HG02759 (cell line): ENCODE measurements around the gene PCP2.

Source experiments
- ATAC-seq: cut with Tn5 transposase; IDR thresholded peaks from one replicate; pipeline ENCODE4 v1.9.1; 2021; ENCODE audit warnings: mild to moderate bottlenecking, moderate library complexity; ENCODE audit not compliant: unreplicated experiment

PCP2 gene

DNA sequence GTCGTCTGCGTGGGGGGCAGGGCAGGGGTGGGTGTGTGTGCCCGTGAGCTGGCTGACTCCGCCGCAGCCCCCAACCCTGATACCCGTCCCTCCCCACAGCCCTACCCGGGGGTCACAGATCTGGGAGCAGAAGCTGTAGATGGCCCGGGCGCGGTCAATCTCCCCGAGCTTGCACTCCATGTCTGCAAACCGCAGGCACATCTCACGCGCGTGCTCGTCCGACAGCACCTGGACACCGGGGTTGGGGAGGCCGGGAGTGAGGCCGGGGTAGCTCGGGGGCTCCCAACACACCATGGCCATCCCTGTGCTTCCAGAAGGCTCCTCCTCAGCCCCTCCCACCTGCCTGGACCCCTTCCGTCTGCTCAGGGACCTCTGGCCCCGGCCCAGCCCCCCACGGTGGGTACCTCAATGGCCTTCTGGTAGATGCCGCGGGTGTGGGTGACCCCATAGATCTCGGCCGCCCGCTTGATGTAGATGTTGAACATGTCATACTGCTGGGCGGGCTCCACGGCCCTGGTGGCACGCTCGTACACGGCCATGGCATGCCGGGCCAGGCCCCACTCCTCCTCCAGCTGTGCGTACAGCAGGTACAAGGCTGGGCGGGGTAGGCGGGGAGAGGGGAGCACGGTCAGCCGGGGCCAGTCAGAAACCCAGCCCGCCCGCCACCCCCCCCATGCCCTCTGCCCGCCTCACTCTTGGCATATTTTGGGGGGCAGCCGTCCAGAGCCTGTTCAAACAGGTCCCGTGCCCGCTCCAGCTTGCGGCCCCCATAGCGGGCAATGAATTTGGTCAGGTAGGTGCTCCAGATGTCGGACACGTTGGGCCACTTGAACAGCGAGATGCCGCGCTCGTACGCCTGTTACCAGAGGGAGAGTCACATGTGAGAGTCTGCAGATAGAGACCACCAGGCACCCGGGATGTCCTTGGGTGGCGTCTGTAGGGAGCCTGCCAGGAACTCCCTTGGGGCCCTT, 12.8 kb downstream of the PCP2 start:
- ATAC-seq, result no peak

DNA sequence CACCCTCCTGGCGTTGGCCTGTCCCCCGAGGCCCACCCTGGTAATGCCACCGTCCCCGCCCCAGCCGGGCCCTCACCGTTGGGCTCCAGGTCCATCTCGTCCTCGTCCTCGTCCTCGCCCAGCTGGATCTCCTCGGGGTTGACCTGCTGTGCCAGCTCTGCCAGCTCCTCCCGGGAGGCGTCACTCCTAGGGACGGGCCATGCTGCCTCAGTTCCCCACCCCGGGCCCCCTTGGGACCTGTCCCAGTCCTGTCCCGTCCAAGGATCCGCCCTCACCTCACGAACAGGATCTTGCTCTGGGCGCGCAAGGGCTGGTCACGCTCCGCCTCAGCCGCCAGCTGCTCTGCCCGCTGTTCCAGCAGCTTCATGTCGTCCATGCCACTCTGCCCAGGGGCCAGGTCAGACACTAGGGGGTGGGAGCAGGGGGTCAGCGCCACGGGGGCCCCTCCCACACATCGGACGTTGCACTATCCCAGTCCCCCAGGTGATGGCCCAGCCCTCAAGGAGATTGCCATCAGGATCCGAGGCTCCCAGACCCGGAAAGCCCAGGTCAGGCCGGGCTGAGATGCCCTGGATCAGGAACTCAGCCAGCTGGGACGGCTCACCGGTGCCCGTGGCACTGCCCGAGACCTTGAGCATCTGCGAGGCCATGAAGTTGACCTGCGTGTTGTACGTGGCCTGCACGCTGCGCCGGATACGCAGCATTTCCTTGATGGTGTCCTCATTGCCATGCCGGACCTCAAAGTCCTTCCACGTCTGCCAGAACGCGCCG, 13.7 kb downstream of the PCP2 start:
- no peak for ATAC-seq

DNA sequence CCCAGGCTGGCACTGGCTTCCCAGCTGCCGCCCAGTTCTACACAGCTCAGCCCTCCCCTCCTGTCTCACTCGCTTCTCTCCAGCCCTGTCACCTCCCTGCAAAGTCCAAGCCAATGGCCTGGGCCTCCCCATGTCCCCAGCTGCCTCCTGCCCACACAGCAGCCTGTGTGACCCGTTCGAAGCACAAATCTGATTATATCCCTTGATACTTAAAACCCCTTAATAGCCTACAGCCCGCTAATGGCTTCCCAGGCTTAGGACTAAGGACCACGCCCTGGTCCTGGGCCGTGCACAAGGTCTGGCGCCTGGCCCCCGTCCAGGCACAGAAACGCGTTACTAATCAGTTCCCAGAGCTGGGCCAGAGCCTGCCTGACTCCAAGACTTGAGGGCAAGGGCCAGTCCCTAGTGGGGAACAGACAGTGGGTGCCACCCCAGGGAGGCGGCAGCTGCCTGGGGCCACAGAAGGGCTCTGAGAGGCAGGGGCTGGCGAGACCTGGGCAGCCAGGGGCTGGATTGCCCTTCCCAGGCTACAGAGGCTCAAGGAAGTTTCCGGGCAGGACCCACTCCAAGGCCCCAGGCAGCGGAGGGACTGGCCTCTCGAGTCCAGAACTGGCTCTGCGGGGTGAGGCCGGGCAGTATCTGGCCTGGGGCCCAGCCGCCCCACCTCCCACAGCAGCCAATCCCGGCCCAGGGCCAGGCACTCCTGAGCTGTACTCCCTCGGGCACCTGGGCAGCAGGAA, 14.6 kb downstream of the PCP2 start:
- ATAC-seq, result no peak

DNA sequence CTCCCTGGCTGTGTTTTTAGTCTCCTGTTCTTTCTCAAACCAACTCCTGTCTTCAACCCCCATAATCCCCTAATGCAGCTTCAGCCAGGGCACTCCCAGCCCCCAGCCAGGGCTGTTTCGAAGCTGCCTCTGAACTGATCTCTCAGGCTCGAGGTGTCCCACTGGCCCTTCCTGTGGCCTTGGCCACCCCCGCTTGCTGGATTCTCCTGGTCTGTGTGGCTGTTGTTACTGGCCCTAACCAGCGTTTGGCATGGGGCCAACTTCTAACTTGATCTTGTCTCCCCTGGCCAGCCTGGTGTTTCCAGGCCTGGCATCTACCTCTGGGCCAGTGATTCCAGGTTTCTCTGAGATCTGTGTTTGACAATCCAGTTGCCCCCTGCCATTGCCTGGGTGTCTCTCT, 15.2 kb downstream of the PCP2 start:
- ATAC-seq, result no peak

DNA sequence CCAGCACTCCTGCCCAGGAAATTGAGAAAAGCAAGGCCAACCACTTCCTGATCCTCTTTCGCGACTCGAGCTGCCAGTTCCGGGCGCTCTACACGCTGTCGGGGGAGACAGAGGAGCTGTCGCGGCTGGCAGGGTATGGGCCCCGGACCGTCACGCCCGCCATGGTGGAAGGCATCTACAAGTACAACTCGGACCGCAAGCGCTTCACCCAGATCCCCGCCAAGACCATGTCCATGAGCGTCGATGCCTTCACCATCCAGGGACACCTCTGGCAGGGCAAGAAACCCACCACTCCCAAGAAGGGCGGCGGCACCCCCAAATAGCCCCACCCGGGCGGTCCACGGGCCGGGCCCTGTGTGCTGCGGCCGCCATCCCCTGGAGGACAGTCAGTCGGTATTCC, 15.8 kb downstream of the PCP2 start:
- ATAC-seq, result no peak

DNA sequence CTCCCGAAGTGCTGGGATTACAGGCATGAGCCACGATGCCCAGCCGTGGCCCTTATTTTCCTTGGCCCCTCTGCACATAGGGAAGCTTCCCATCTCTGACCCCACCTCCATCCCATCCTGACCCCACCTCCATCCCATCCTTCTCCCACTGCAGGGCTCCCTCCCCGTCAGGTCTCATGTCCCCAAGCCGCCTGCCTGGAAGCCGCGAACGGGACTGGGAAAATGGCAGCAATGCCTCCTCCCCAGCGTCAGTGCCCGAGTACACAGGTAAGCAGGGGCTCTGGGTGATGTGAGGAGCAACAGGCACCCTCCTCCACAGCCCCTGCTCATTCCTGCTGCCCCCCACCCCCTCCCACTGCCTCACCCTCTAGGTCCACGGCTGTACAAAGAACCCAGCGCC, 16.3 kb downstream of the PCP2 start:
- no peak for ATAC-seq

DNA sequence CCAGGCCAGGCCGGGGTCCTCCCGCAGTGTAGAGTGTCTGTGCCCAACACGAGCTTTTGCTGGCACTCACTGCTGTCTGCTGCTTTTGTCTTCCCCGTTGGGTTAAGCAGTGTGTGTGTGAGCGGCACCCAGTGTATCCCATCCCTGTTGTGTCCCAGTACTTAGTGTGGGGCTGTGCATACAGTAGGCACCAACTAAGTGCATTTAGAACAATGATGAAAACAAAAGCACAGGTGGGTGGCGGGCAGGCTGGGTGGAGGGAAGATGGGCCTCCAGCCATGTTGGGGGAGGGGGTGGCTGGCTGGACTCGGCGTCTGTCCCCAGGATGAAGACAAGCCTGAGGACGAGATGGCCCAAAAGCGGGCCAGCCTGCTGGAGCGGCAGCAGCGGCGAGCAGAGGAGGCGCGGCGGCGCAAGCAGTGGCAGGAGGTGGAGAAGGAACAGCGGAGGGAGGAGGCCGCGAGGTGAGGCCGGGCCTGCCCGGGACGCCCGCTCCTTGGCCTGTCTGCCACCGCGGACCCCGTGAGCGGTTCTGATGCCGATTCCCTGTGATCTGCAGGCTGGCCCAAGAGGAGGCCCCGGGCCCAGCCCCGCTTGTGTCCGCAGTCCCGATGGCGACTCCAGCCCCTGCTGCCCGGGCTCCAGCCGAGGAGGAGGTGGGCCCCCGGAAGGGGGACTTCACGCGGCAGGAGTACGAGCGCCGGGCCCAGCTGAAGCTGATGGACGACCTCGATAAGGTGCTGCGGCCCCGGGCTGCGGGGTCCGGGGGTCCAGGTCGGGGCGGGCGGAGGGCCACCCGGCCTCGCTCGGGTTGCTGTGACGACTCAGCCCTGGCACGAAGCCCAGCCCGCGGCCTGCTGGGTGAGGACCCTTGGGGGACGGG, 18.4 kb downstream of the PCP2 start:
- no peak for ATAC-seq

DNA sequence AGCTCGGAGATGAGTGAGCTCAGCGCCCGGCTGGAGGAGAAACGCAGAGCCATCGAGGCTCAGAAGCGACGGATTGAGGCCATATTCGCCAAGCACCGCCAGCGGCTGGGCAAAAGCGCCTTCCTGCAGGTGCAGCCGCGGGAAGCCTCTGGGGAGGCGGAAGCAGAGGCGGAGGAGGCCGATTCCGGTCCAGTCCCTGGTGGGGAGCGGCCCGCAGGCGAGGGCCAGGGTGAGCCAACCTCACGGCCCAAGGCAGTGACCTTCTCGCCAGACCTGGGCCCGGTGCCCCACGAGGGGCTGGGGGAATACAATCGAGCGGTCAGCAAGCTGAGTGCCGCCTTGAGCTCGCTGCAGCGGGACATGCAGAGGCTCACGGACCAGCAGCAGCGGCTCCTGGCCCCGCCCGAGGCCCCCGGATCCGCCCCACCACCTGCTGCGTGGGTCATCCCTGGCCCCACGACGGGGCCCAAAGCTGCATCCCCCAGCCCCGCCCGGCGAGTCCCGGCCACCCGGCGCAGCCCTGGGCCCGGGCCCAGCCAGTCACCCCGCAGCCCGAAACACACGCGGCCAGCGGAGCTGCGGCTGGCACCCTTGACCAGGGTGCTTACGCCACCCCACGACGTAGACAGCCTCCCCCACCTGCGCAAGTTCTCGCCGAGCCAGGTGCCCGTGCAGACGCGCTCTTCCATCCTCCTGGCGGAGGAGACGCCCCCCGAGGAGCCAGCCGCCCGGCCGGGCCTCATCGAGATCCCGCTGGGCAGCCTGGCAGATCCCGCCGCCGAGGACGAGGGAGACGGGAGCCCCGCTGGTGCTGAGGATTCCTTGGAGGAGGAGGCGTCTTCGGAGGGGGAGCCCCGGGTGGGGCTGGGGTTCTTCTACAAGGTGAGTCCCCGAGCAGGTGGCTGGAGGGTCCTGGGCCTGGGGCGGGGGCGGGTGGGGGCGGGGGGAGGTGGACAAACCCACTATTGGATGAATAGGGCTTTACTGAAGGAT, 20.9 kb downstream of the PCP2 start:
- ATAC-seq, result no peak

DNA sequence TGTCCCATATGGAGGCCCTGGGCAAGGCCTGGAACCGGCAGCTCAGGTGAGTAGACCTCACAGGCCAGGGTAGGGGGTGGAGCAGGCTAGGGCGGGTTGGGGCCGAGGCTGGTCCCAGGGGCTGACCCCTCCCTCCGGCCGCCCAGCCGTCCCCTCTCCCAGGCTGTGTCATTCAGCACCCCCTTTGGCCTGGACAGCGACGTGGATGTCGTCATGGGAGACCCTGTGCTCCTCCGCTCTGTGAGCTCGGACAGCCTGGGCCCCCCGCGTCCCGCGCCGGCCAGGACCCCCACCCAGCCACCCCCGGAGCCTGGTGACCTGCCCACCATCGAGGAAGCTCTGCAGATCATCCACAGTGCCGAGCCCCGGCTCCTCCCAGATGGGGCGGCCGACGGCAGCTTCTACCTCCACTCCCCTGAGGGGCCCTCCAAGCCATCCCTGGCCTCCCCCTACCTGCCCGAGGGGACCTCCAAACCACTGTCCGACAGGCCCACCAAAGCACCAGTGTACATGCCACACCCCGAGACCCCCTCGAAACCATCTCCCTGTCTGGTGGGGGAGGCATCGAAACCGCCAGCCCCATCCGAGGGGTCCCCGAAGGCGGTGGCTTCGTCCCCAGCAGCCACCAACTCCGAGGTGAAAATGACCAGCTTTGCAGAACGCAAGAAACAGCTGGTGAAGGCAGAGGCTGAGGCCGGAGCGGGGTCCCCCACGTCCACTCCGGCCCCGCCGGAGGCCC, 21.8 kb downstream of the PCP2 start:
- no peak for ATAC-seq

DNA sequence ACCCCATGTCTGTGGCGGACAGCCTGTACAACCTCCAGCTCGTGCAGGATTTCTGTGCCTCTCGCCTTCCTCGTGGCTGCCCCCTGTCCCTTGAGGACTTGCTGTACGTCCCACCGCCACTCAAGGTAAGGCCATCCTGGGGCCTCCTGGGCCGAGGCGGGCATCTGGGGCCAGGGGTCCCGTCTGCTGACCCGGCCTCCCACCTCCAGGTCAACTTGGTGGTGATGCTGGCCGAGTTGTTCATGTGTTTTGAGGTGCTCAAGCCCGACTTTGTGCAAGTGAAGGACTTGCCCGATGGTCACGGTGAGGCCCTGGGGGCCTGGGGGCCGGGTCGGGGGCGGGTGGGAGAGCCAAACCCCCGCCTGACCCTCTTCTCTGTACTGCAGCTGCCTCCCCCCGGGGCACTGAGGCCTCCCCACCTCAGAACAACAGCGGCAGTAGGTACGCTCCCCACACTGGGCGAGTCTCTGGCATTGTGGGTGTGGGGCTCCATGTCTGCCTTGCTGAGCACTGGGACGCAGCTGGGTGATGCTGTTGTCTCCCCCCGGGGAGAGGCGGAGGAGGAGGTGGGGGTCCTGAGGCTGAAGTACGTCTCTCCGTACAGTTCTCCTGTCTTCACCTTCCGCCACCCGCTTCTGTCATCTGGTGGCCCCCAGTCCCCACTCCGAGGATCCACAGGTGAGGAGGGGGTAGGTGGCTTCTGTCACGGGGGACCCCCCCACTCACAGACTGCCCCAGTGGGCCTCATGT, 22.9 kb downstream of the PCP2 start:
- ATAC-seq, result no peak

DNA sequence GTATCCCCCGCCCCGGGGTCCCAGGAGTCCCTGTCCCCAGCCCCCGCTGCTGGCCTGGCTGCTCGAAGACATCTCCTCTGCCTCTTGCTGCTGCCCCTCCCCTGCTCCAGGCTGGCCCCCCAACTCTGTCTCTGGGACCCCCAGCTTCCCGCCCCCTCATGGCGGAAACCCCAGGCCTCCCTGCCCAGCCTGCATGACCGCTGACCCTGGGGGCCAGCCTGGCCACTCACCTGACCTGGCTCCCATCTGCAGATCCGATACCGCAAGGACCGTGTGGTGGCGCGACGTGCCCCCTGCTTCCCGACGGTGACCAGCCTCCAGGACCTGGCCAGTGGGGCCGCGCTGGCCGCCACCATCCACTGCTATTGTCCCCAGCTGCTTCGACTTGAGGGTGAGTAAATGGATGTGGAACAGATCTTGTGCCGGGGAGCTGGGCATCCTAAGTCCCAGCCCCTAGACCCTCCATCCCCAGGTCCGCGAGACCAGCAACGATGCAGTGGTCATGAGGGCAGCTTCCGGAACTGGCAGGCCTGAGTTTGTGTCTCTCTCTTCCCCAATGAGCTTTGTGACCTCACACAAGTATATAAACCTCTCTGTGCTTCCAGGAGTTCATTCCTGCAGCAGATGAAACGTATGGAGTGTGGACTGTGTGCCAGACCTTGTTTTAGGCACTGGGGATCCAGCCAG, 25.5 kb downstream of the PCP2 start:
- ATAC-seq, result no peak

DNA sequence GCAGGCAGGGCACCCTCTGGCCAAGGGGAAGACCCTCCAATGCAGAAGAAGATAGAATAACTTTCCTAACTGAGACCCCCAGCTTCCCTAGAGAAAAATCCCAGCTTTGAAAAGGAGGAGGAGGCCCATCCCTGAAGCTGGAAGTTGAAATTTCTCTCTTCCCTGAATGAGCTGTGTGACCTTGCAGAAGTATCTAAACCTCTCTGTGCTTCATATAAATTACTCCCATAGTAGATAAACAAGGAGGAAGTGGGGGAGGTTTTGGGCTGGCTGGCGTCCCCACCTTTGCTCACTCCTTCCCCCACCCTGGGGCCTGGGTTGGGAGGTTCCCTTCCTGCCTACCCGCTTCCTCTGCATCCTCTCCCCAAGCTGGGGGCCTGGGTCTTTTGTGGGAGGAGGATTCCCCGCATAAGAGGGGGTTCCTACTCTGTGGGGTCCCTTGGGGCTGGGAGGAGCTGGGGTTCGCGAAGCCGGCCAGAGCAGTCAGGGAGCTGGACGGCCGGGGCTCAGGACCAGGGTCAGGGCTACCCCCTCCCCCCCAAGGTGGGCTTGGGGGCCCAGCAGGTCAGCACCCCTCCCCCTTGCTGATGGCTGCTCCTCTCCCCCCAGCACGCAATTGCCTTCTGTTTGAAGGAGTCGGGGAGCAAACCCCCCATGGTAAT, 26.2 kb downstream of the PCP2 start:
- no peak for ATAC-seq

DNA sequence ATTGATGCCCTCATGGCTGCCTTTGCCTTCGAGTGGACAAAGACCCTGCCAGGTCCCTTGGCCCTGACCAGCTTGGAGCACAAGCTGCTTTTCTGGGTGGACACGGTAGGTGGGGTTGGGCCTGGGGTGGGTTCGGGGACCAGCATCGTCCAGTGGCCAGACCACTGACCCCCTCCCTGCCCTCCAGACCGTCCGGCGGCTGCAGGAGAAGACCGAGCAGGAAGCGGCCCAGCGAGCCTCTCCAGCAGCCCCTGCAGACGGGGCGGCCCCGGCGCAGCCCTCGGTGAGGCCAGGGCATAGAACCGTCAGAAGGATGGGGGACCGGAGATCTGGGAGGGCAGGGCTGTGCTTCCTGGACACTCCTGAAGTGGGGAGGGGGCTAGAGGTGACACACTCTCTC, 27.2 kb downstream of the PCP2 start:
- no peak for ATAC-seq

DNA sequence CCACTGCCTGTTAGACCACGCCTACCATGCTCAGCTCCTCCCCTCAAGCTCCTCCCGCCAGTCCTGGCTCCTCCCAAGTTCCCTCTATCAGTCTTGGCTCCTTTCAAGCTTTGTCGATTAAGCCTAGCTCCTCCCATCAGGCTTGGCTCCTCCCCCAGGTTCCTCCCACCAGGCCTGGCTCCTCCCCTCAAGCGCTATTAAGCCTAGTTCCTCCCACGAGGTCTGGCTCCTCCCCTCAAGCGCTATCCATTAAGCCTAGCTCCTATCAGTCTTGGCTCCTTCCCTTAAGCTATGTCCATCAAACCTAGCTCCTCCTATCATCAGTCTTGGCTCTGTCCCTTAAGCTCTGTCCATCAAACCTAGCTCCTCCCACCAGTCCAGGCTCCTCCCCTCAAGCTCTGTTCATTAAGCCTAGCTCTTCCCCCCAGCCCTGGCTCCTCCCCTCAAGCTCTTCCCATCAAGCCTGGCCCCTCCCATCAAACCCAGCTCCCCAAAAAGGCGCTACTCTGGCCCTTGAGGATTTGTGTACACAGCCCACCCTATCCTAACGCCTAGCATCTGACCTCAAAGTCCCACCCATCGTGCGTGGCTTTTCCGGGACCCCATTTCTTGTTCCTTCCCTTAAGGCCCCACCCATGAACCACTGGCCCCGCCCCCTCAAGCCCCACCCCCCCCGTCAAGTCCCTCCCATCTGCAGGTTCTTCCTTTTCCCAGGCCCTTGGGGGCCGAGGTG, 27.9 kb downstream of the PCP2 start:
- no peak for ATAC-seq

DNA sequence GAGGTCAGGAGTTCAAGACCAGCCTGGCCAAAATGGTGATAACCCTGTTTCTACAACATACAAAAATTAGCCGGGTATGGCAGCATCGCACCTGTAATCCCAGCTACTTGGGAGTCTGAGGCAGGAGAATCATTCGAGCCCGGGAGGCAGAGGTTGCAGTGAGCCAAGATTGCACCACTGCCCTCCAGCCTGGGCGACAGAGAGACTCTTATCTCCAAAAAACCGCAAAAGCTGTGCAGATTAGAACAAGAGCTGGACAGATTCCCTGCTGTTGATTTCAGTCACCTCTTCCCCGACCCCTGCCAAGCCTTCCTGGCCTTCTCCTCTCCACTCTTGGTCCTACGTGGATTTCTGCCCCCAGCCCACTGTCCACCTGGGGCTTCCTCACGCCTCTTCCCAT, 29.6 kb downstream of the PCP2 start:
- no peak for ATAC-seq

DNA sequence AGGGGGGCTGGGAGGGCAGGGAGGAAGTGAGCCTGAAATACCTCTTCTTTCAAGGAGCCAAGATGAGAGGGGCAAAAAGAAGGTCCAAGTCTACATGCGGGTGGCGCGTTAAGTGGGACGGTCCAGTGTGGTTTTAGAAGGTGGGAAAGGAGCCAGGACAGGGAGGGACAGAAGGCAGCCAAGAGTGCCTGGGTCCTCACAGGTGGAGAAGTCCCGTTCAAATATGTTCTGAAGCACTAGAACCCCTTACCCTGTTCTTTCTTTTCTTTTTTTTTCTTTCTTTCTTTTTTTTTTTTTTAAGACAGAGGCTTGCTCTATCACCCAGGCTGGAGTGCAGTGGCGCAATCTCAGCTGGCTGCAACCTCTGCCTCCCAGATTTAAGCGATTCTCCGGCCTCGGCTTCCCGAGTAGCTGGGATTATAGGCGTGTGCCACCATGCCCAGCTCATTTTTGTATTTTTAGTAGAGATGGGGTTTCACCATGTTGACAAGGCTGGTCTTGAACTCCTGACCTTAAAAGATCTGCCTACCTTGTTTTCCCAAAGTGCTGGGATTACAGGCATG, 30.5 kb downstream of the PCP2 start:
- ATAC-seq, result no peak
